ENCODE measurements around the gene PHOSPHO2. TPM values are rescaled to one million over a fixed set of nuclear protein-coding genes. Genes with fewer than 3 reads are reported as not detected.

PHOSPHO2 gene
- total RNA-seq, 1 experiment from 2014 or later: 12.7 TPM

DNA sequence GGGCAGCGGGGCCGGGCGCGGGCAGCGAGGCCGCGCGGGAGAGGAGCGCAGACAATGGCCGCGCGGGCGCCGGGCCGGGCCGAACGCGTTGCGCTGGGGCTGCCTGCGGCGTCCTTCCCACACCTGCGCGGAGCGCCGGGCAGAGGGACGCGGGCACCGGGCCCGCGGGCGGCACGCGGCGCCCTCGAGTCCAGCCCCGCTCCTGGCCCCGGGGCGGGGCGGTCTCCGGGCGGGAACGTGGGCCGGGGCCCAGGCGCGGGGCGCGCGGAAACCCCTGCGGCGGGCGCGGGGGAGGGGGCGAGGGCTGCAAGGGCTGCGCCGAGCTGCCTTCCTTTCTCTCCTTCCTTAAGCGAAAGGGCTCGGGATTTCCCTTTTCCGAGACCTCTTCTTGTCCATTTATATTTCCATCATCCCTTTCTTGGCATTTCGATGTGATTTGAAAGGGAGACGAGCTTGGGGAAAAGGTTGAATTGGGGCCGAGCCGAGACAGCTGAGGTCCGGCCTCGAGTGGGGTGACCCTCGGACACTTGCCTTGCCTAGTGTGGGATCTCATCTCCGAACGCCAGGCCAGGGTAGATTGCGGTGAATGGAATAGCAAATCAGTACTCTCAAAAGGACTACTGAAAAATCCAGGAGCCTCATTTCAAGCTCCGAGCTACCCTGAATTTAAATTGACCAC is 40.0 kb downstream of the PHOSPHO2 start:
- H3K27ac Mint-ChIP-seq (ENCODE audit: unreplicated experiment): peak overlapping the region; percentile 63
- no TSS peak for BruUV-seq (replicated peaks)
- intact Hi-C loops (cut with micrococcal nuclease; ENCODE audit: unreplicated experiment): no loop called here
- CTCF ChIA-PET: interaction anchor here (0.6 kb wide), 1 partner anchor 385 kb away, joined by 4 read pairs; no protein-coding TSS in a partner anchor
- peak; percentile 53 for DNase-seq
- H3K9me3 Mint-ChIP-seq (ENCODE audit: low read depth, unreplicated experiment): no peaks in the 10 kb centered on the region
- peaks cover 38% of the 10 kb centered on the region for H3K36me3 Mint-ChIP-seq (ENCODE audit: insufficient read depth, unreplicated experiment)
- TF ChIP-seq, protein P1, sequence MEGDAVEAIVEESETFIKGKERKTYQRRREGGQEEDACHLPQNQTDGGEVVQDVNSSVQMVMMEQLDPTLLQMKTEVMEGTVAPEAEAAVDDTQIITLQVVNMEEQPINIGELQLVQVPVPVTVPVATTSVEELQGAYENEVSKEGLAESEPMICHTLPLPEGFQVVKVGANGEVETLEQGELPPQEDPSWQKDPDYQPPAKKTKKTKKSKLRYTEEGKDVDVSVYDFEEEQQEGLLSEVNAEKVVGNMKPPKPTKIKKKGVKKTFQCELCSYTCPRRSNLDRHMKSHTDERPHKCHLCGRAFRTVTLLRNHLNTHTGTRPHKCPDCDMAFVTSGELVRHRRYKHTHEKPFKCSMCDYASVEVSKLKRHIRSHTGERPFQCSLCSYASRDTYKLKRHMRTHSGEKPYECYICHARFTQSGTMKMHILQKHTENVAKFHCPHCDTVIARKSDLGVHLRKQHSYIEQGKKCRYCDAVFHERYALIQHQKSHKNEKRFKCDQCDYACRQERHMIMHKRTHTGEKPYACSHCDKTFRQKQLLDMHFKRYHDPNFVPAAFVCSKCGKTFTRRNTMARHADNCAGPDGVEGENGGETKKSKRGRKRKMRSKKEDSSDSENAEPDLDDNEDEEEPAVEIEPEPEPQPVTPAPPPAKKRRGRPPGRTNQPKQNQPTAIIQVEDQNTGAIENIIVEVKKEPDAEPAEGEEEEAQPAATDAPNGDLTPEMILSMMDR (IDR thresholded peaks at IDR 0.05; ENCODE audit: unreplicated experiment): no peak
- H3K4me1 Mint-ChIP-seq (ENCODE audit: low read depth, unreplicated experiment): peaks cover 45% of the 10 kb centered on the region
- peak overlapping the region; percentile 97 for H3K4me3 Mint-ChIP-seq (ENCODE audit: low read depth, unreplicated experiment)
- H3K27me3 Mint-ChIP-seq (ENCODE audit: unreplicated experiment): no peaks in the 10 kb centered on the region

DNA sequence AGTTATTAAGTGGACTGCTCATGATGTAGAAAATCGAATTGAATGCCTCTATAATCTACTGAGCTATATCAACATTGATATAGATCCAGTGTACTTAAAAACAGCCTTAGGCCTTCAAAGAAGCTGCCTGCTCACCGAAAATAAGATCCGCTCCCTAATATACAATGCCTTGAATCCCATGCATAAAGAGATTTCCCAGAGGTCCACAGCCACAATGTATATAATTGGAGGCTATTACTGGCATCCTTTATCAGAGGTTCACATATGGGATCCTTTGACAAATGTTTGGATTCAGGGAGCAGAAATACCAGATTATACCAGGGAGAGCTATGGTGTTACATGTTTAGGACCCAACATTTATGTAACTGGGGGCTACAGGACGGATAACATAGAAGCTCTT is 41.4 kb downstream of the PHOSPHO2 start:
- BruUV-seq (replicated peaks): TSS peak; percentile 63
- intact Hi-C loops (cut with micrococcal nuclease; ENCODE audit: unreplicated experiment): no loop called here

DNA sequence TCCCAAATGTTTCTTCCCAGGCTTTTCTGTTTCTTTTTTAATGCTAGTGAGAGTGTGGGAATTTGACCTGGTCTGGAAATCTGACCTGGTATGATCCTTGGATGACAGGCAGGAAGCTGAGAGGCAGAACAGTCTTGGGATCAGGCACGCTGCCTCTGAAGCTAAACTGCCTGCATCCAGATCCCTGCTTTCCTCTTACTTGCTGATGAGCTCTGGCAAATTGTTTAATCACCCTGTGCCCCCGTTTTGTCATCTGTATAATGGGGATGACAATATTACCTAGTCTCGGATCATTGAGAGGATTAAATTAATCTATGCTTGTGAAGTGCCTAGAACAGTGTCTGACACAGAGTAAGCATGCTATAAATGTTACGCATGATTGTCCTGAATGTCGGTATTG is 42.6 kb downstream of the PHOSPHO2 start:
- peak overlapping the region; percentile 97 for H3K4me3 Mint-ChIP-seq (ENCODE audit: low read depth, unreplicated experiment)
- CTCF ChIA-PET: no interaction called here

More for the DNA sequence above, 41.4 kb downstream of the PHOSPHO2 start:
- no peaks in the 10 kb centered on the region for H3K9me3 Mint-ChIP-seq (ENCODE audit: low read depth, unreplicated experiment)
- peak overlapping the region; percentile 97 for H3K4me3 Mint-ChIP-seq (ENCODE audit: low read depth, unreplicated experiment)
- H3K36me3 Mint-ChIP-seq (ENCODE audit: insufficient read depth, unreplicated experiment): peaks cover 46% of the 10 kb centered on the region
- H3K4me1 Mint-ChIP-seq (ENCODE audit: low read depth, unreplicated experiment): peaks cover 51% of the 10 kb centered on the region
- no peaks in the 10 kb centered on the region for H3K27me3 Mint-ChIP-seq (ENCODE audit: unreplicated experiment)
- H3K27ac Mint-ChIP-seq (ENCODE audit: unreplicated experiment): peak overlapping the region; percentile 29
- no peak for DNase-seq
- TF ChIP-seq, protein P1 (IDR thresholded peaks at IDR 0.05; ENCODE audit: unreplicated experiment): no peak
- CTCF ChIA-PET: no interaction called here

GRCh38 chr2:169738566-169739229 is 44.4 kb downstream of the PHOSPHO2 start:
- Mint-ChIP-seq H3K4me1 (ENCODE audit: low read depth, unreplicated experiment) (peaks cover 34% of the 10 kb centered on the region), H3K27me3 (ENCODE audit: unreplicated experiment) (no peaks in the 10 kb centered on the region), H3K27ac (ENCODE audit: unreplicated experiment) (peak overlapping the region; percentile 25), H3K9me3 (ENCODE audit: low read depth, unreplicated experiment) (no peaks in the 10 kb centered on the region), H3K4me3 (ENCODE audit: low read depth, unreplicated experiment) (no peak overlapping the region), H3K36me3 (ENCODE audit: insufficient read depth, unreplicated experiment) (peaks cover 38% of the 10 kb centered on the region)
- DNase-seq: no peak
- CTCF ChIA-PET: no interaction called here
- TF ChIP-seq, protein P1 (IDR thresholded peaks at IDR 0.05; ENCODE audit: unreplicated experiment): no peak
- no TSS peak for BruUV-seq (replicated peaks)
- intact Hi-C loops (cut with micrococcal nuclease; ENCODE audit: unreplicated experiment): no loop called here

More for the DNA sequence above, 42.6 kb downstream of the PHOSPHO2 start:
- Mint-ChIP-seq H3K4me1 (ENCODE audit: low read depth, unreplicated experiment) (peaks cover 51% of the 10 kb centered on the region), H3K9me3 (ENCODE audit: low read depth, unreplicated experiment) (no peaks in the 10 kb centered on the region), H3K36me3 (ENCODE audit: insufficient read depth, unreplicated experiment) (peaks cover 54% of the 10 kb centered on the region), H3K27ac (ENCODE audit: unreplicated experiment) (peak overlapping the region; percentile 65), H3K27me3 (ENCODE audit: unreplicated experiment) (no peaks in the 10 kb centered on the region)
- TF ChIP-seq, protein P1 (IDR thresholded peaks at IDR 0.05; ENCODE audit: unreplicated experiment): no peak
- BruUV-seq (replicated peaks): no TSS peak
- no peak for DNase-seq
- intact Hi-C loops (cut with micrococcal nuclease; ENCODE audit: unreplicated experiment): no loop called here

Measured in Calu3 (cell line).